T-helper 17 cell (primary cell): ENCODE results near the gene FBXO3. TPM values are rescaled to one million over a fixed set of nuclear protein-coding genes. Genes with fewer than 3 reads are reported as not detected.

Experiments
- ATAC-seq: fragments of 150-1000 bp; cut with Tn5 transposase; 2 replicates; pipeline ENCODE4 v1.10.0; 2021; ENCODE audit warnings: mild to moderate bottlenecking, moderate library complexity
- DNase-seq, 3 donors: peaks; one replicate each; pipeline versions ENCODE4 v3.0.0 to v3.0.0-alpha.2; 2020 to 2021
- H3K9me3 ChIP-seq: one replicate; pipeline ENCODE4 v1.7.0; 2013; ENCODE audit warnings: low read length, mild to moderate bottlenecking; ENCODE audit not compliant: control insufficient read depth, poor library complexity, severe bottlenecking
- H3K27ac Mint-ChIP-seq: one replicate; pipeline ENCODE4 v1.8.0; 2022; ENCODE audit warnings: mild to moderate bottlenecking, moderate library complexity, mixed read lengths
- H3K27me3 Mint-ChIP-seq: one replicate; pipeline ENCODE4 v1.8.0; 2022; ENCODE audit warnings: mixed read lengths
- H3K36me3 Mint-ChIP-seq: one replicate; pipeline ENCODE4 v1.8.0; 2022; ENCODE audit warnings: low read depth, mixed read lengths
- H3K4me1 Mint-ChIP-seq: one replicate; pipeline ENCODE4 v1.8.0; 2022; ENCODE audit warnings: mild to moderate bottlenecking, mixed read lengths
- H3K4me3 Mint-ChIP-seq: one replicate; pipeline ENCODE4 v1.8.0; 2022; ENCODE audit warnings: mild to moderate bottlenecking, moderate library complexity, mixed read lengths
- total RNA-seq, 4 donors: library from RNA in 2 of 4; stranded (reverse) in 2 of 4; gene quantifications; one replicate each; pipeline ENCODE4 v1.2.3 and lab custom pipeline; 2022 to 2026

FBXO3 gene
- total RNA-seq, 2 donors from 2014 or later = 43.9 to 57.3 TPM

GRCh38 chr11:33779849-33780528, 5.7 kb upstream of the FBXO3 start:
- Mint-ChIP-seq H3K27ac (no peak overlapping the region), H3K36me3 (peaks cover 10% of the 10 kb centered on the region), H3K4me1 (peaks cover 6% of the 10 kb centered on the region), H3K27me3 (peaks cover 41% of the 10 kb centered on the region), H3K4me3 (no peak overlapping the region)
- DNase-seq (no peak), ATAC-seq (no peak)
- no peaks in the 10 kb centered on the region for H3K9me3 ChIP-seq

GRCh38 chr11:33778675-33779074, 4.4 kb upstream of the FBXO3 start:
- Mint-ChIP-seq H3K4me1 (peaks cover 12% of the 10 kb centered on the region), H3K36me3 (peaks cover 6% of the 10 kb centered on the region), H3K27ac (peak overlapping the region; percentile 19), H3K4me3 (no peak overlapping the region), H3K27me3 (peaks cover 28% of the 10 kb centered on the region)
- no peak for DNase-seq
- no peak for ATAC-seq
- no peaks in the 10 kb centered on the region for H3K9me3 ChIP-seq

- ATAC-seq (peak; percentile 43), DNase-seq (no peak)
- H3K27ac Mint-ChIP-seq = peak overlapping the region; percentile 19
- peaks cover 20% of the 10 kb centered on the region for H3K27me3 Mint-ChIP-seq
- H3K4me3 Mint-ChIP-seq = peak overlapping the region; percentile 5
- H3K36me3 Mint-ChIP-seq = peaks cover 6% of the 10 kb centered on the region
- H3K4me1 Mint-ChIP-seq = peaks cover 16% of the 10 kb centered on the region
- H3K9me3 ChIP-seq = no peaks in the 10 kb centered on the region
Measured at GRCh38 chr11:33777906-33778305, 3.6 kb upstream of the FBXO3 start.

- peaks cover 17% of the 10 kb centered on the region for H3K27me3 Mint-ChIP-seq
- H3K4me1 Mint-ChIP-seq = peaks cover 25% of the 10 kb centered on the region
Measured at GRCh38 chr11:33775832-33776470, 1.6 kb upstream of the FBXO3 start.

GRCh38 chr11:33775467-33775807, 1.1 kb upstream of the FBXO3 start:
- Mint-ChIP-seq H3K27me3 (peaks cover 14% of the 10 kb centered on the region), H3K4me1 (peaks cover 26% of the 10 kb centered on the region), H3K27ac (peak overlapping the region; percentile 97), H3K4me3 (peak overlapping the region; percentile 97), H3K36me3 (peaks cover 10% of the 10 kb centered on the region)
- H3K9me3 ChIP-seq = no peaks in the 10 kb centered on the region
- ATAC-seq (no peak), DNase-seq (no peak)

More at GRCh38 chr11:33775832-33776470, 1.6 kb upstream of the FBXO3 start:
- H3K27ac Mint-ChIP-seq = peak overlapping the region; percentile 97
- no peak for DNase-seq
- no peak for ATAC-seq
- no peak overlapping the region for H3K4me3 Mint-ChIP-seq
- H3K9me3 ChIP-seq = no peaks in the 10 kb centered on the region
- H3K36me3 Mint-ChIP-seq = peaks cover 11% of the 10 kb centered on the region

- no peaks in the 10 kb centered on the region for H3K9me3 ChIP-seq
- ATAC-seq (no peak), DNase-seq (no peak)
- H3K4me3 Mint-ChIP-seq = peak overlapping the region; percentile 97
- peaks cover 31% of the 10 kb centered on the region for H3K4me1 Mint-ChIP-seq
- H3K36me3 Mint-ChIP-seq = peaks cover 10% of the 10 kb centered on the region
- peak overlapping the region; percentile 97 for H3K27ac Mint-ChIP-seq
- peaks cover 9% of the 10 kb centered on the region for H3K27me3 Mint-ChIP-seq
Measured at GRCh38 chr11:33774736-33775466, 581 bp upstream of the FBXO3 start.

- peak in 1 of 3 donors; percentile 16 for DNase-seq
- H3K4me3 Mint-ChIP-seq = peak overlapping the region; percentile 97
- no peaks in the 10 kb centered on the region for H3K9me3 ChIP-seq
- H3K27ac Mint-ChIP-seq = peak overlapping the region; percentile 97
- peaks cover 14% of the 10 kb centered on the region for H3K36me3 Mint-ChIP-seq
- ATAC-seq = peak; percentile 24
- H3K4me1 Mint-ChIP-seq = peaks cover 36% of the 10 kb centered on the region
- H3K27me3 Mint-ChIP-seq = no peaks in the 10 kb centered on the region
Measured at GRCh38 chr11:33773404-33773986, 825 bp downstream of the FBXO3 start.

- Mint-ChIP-seq H3K27me3 (no peaks in the 10 kb centered on the region), H3K4me1 (peaks cover 36% of the 10 kb centered on the region), H3K36me3 (peaks cover 14% of the 10 kb centered on the region), H3K27ac (peak overlapping the region; percentile 97), H3K4me3 (peak overlapping the region; percentile 97)
- H3K9me3 ChIP-seq = no peaks in the 10 kb centered on the region
- ATAC-seq (no peak), DNase-seq (no peak)
Measured at GRCh38 chr11:33772870-33773269, 1.4 kb downstream of the FBXO3 start.

GRCh38 chr11:33772300-33772699, 2.0 kb downstream of the FBXO3 start:
- H3K4me1 Mint-ChIP-seq = peaks cover 36% of the 10 kb centered on the region
- H3K27ac Mint-ChIP-seq = peak overlapping the region; percentile 97
- H3K4me3 Mint-ChIP-seq = peak overlapping the region; percentile 97

GRCh38 chr11:33770236-33770635, 4.1 kb downstream of the FBXO3 start:
- Mint-ChIP-seq H3K4me3 (no peak overlapping the region), H3K4me1 (peaks cover 33% of the 10 kb centered on the region), H3K36me3 (peaks cover 15% of the 10 kb centered on the region), H3K27me3 (no peaks in the 10 kb centered on the region), H3K27ac (peak overlapping the region; percentile 79)
- no peak for DNase-seq
- no peak for ATAC-seq
- no peaks in the 10 kb centered on the region for H3K9me3 ChIP-seq

More at GRCh38 chr11:33772300-33772699, 2.0 kb downstream of the FBXO3 start:
- DNase-seq (no peak), ATAC-seq (no peak)
- H3K27me3 Mint-ChIP-seq = no peaks in the 10 kb centered on the region
- H3K36me3 Mint-ChIP-seq = peaks cover 14% of the 10 kb centered on the region
- H3K9me3 ChIP-seq = no peaks in the 10 kb centered on the region

GRCh38 chr11:33769542-33769941, 4.8 kb downstream of the FBXO3 start:
- ATAC-seq = no peak
- H3K9me3 ChIP-seq = no peaks in the 10 kb centered on the region
- H3K27ac Mint-ChIP-seq = no peak overlapping the region
- peaks cover 31% of the 10 kb centered on the region for H3K4me1 Mint-ChIP-seq
- peaks cover 19% of the 10 kb centered on the region for H3K36me3 Mint-ChIP-seq
- no peak for DNase-seq
- H3K27me3 Mint-ChIP-seq = no peaks in the 10 kb centered on the region
- H3K4me3 Mint-ChIP-seq = no peak overlapping the region

GRCh38 chr11:33767624-33768023, 6.7 kb downstream of the FBXO3 start:
- no peak overlapping the region for H3K4me3 Mint-ChIP-seq
- no peak overlapping the region for H3K27ac Mint-ChIP-seq
- no peaks in the 10 kb centered on the region for H3K9me3 ChIP-seq
- H3K4me1 Mint-ChIP-seq = peaks cover 22% of the 10 kb centered on the region
- DNase-seq (no peak), ATAC-seq (no peak)
- H3K36me3 Mint-ChIP-seq = peaks cover 17% of the 10 kb centered on the region
- H3K27me3 Mint-ChIP-seq = no peaks in the 10 kb centered on the region

GRCh38 chr11:33766085-33766484, 8.2 kb downstream of the FBXO3 start:
- no peaks in the 10 kb centered on the region for H3K9me3 ChIP-seq
- H3K27me3 Mint-ChIP-seq = no peaks in the 10 kb centered on the region
- H3K4me1 Mint-ChIP-seq = peaks cover 18% of the 10 kb centered on the region
- H3K4me3 Mint-ChIP-seq = no peak overlapping the region
- H3K27ac Mint-ChIP-seq = no peak overlapping the region
- H3K36me3 Mint-ChIP-seq = peaks cover 14% of the 10 kb centered on the region
- DNase-seq = no peak
- ATAC-seq = no peak
